GM23338 (cell line): ENCODE data around the gene TPO.

Source experiments
- CREB1 ChIP-seq: fragments of 250-450 bp; sonication (Bioruptor Pico); IDR thresholded peaks from 2 replicates; pipeline ENCODE4 v1.5.0; 2020; ENCODE audit warnings: low read depth, mild to moderate bottlenecking, moderate library complexity
- EZH2 ChIP-seq: fragments of 200-600 bp; sonication (generic); IDR thresholded peaks from one replicate; pipeline ENCODE4 v1.8.0; 2017; ENCODE audit warnings: antibody characterized with exemption, mild to moderate bottlenecking, low read depth; ENCODE audit not compliant: unreplicated experiment
- EZH2phosphoT487 ChIP-seq: fragments of 200-600 bp; sonication (generic); IDR thresholded peaks from one replicate; pipeline ENCODE4 v1.8.1; 2018; ENCODE audit warnings: antibody characterized with exemption; ENCODE audit not compliant: unreplicated experiment
- JUNB ChIP-seq: IDR thresholded peaks from one replicate; pipeline ENCODE4 v1.6.1; 2016; ENCODE audit warnings: antibody characterized with exemption; ENCODE audit not compliant: unreplicated experiment
- POLR2AphosphoS5 ChIP-seq: IDR thresholded peaks from 2 replicates; pipeline ENCODE4 v1.6.1; 2016; ENCODE audit warnings: antibody characterized with exemption, low read depth
- TF ChIP-seq, protein P1 (sequence below), 2 experiments: fragments of 200-600 bp in 1 of 2; sonication (generic) in 1 of 2; conservative IDR thresholded peaks; 2 replicates each; pipeline versions ENCODE4 v1.5.1 to v1.6.1; 2016 to 2017; ENCODE audit warnings: antibody characterized with exemption in 2 of 2, low read depth in 2 of 2, mild to moderate bottlenecking in 2 of 2, moderate library complexity in 1 of 2
- TF ChIP-seq, protein P2 (sequence below): IDR thresholded peaks from one replicate; pipeline ENCODE4 v1.6.1; 2018; ENCODE audit warnings: antibody characterized with exemption; ENCODE audit not compliant: unreplicated experiment

DNA sequence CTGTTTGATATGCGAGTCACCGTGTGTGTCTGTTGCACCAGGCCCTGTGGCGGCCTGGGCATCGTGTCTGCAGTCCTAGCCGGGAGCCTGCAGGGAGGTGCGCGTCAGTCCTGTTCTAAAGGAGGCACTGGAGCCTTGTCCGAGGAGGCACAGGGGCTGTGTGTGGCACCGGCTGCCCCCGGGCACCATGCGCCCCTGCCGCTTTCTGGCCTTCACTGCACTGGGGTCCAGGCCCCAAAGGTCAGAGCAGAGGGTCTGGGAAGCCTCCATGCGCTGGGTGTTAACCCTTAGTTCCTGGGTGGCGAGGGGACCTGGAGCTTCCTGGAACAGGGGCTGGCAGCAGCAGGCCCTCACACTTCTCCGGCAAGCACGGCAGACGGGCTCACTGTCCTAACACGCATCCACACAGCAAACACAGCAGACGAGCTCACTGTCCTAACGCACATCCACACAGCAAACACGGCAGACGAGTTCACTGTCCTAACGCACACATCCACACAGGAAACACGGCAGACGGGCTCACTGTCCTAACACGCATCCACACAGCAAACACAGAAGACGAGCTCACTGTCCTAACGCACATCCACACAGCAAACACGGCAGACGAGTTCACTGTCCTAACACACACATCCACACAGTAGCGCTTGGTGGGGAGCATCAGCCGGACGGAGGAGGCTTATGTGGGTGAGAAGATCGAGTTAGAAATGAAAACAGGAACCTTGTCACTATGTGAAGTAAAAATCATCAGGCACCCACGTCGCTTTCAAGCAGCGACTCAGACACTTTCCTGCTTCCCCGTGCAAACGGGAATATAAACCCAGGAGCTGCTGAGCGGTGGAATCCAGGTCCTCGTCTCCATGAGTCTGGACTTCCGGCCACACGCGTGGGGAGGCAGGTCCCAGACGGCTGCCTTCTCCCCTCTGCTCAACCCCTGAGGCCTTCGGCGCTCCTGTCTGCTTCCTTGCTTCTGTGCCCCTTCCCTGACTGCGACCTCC is 65.3 kb downstream of the TPO start:
- TF ChIP-seq CREB1 (CRISPR knock-in tag) (no peak), POLR2AphosphoS5 (no peak), EZH2 (no peak), EZH2phosphoT487 (no peak), JUNB (no peak)
- TF ChIP-seq, protein P1, sequence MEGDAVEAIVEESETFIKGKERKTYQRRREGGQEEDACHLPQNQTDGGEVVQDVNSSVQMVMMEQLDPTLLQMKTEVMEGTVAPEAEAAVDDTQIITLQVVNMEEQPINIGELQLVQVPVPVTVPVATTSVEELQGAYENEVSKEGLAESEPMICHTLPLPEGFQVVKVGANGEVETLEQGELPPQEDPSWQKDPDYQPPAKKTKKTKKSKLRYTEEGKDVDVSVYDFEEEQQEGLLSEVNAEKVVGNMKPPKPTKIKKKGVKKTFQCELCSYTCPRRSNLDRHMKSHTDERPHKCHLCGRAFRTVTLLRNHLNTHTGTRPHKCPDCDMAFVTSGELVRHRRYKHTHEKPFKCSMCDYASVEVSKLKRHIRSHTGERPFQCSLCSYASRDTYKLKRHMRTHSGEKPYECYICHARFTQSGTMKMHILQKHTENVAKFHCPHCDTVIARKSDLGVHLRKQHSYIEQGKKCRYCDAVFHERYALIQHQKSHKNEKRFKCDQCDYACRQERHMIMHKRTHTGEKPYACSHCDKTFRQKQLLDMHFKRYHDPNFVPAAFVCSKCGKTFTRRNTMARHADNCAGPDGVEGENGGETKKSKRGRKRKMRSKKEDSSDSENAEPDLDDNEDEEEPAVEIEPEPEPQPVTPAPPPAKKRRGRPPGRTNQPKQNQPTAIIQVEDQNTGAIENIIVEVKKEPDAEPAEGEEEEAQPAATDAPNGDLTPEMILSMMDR (conservative IDR thresholded peaks at IDR 0.05; ENCODE audit: low read depth in 2 of 2): no peak
- TF ChIP-seq, protein P2, sequence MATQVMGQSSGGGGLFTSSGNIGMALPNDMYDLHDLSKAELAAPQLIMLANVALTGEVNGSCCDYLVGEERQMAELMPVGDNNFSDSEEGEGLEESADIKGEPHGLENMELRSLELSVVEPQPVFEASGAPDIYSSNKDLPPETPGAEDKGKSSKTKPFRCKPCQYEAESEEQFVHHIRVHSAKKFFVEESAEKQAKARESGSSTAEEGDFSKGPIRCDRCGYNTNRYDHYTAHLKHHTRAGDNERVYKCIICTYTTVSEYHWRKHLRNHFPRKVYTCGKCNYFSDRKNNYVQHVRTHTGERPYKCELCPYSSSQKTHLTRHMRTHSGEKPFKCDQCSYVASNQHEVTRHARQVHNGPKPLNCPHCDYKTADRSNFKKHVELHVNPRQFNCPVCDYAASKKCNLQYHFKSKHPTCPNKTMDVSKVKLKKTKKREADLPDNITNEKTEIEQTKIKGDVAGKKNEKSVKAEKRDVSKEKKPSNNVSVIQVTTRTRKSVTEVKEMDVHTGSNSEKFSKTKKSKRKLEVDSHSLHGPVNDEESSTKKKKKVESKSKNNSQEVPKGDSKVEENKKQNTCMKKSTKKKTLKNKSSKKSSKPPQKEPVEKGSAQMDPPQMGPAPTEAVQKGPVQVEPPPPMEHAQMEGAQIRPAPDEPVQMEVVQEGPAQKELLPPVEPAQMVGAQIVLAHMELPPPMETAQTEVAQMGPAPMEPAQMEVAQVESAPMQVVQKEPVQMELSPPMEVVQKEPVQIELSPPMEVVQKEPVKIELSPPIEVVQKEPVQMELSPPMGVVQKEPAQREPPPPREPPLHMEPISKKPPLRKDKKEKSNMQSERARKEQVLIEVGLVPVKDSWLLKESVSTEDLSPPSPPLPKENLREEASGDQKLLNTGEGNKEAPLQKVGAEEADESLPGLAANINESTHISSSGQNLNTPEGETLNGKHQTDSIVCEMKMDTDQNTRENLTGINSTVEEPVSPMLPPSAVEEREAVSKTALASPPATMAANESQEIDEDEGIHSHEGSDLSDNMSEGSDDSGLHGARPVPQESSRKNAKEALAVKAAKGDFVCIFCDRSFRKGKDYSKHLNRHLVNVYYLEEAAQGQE: no peak
